LNCaP clone FGC (cell line): ENCODE measurements around the gene PDIA3.
A peak's percentile ranks its signal among the peaks of the same experiment; 100 is the strongest.
"Not testable (repeated sequence)": the region's sequence is repeated elsewhere in the genome, so short reads cannot be mapped to it uniquely, and the experiment has no call there.

ENCODE experiments used
- DNase-seq: peaks from one replicate; pipeline ENCODE4 v3.0.0-alpha.2; 2011; ENCODE audit warnings: low read depth
- H3K4me3 ChIP-seq: 2 replicates; pipeline ENCODE4 v1.5.1; 2011; ENCODE audit warnings: mild to moderate bottlenecking, low read depth, low read length, control low read depth
- CTCF ChIP-seq: IDR thresholded peaks from 2 replicates; pipeline ENCODE4 v1.5.1; 2012; ENCODE audit warnings: mild to moderate bottlenecking; ENCODE audit not compliant: control insufficient read depth, insufficient read depth; ENCODE audit errors: extremely low read depth

Gene PDIA3

GRCh38 chr15:43795197-43795596 lies 49.0 kb downstream of the PDIA3 start:
- H3K4me3 ChIP-seq: no peak overlapping the region
- TF ChIP-seq CTCF: no peak
- no peak for DNase-seq

- no peak for TF ChIP-seq CTCF
- H3K4me3 ChIP-seq: no peak overlapping the region
- DNase-seq: no peak
These were observed 49.8 kb downstream of the PDIA3 start for GRCh38 chr15:43795997-43796396.

GRCh38 chr15:43796566-43796965 lies 50.3 kb downstream of the PDIA3 start:
- DNase-seq: no peak
- no peak overlapping the region for H3K4me3 ChIP-seq
- no peak for TF ChIP-seq CTCF

GRCh38 chr15:43799209-43799944 lies 53.1 kb downstream of the PDIA3 start:
- peak overlapping the region; percentile 29 for H3K4me3 ChIP-seq
- no peak for DNase-seq
- 0 out of 2 replicates have a peak, but pooled peaks have one; percentile 6 for TF ChIP-seq CTCF

GRCh38 chr15:43799945-43800285 lies 53.7 kb downstream of the PDIA3 start, which contains the start of gene SERINC4:
Gene SERINC4 (minus strand): TSS chr15:43800220. CDS start chr15:43799986, 234 bp downstream.
- peak within 1 kb of the TSS; percentile 97 for H3K4me3 ChIP-seq
- no peak for TF ChIP-seq CTCF
- no peak for DNase-seq

- H3K4me3 ChIP-seq: peak within 1 kb of the TSS; percentile 97
- DNase-seq: peak; percentile 76
- no peak for TF ChIP-seq CTCF
These were observed 54.3 kb downstream of the PDIA3 start, which contains the start of gene HYPK for GRCh38 chr15:43800286-43801141. Gene HYPK (plus strand): TSS chr15:43800599. CDS start chr15:43800623, 24 bp downstream.

GRCh38 chr15:43802676-43803075 lies 56.4 kb downstream of the PDIA3 start:
- H3K4me3 ChIP-seq, DNase-seq: not testable (repeated sequence)
